Measurements from ENCODE around the gene KDM5B. TPM values are rescaled to one million over a fixed set of nuclear protein-coding genes. Genes with fewer than 3 reads are reported as not detected.

Gene KDM5B
- total RNA-seq (2021; ENCODE audit: unreplicated experiment) (44.6 TPM), Bru-seq, nascent RNA (percentile 88 among the genes with signal in this experiment), BruChase-seq, experiment 1, labeled RNA remaining after a 6-hour chase (percentile 73 among the genes with signal in this experiment), BruChase-seq, experiment 2, labeled RNA remaining after a 2-hour chase (percentile 85 among the genes with signal in this experiment)
- polyA plus RNA-seq (2012): 15.0 and 17.1 TPM in 2 replicates
- long read RNA-seq, full-length matches to known transcripts: 7 of 24 reads
- long read RNA-seq, partial matches to known transcripts: 15 of 24 reads
- long read RNA-seq, other reads (novel, unspliced or antisense): 2 of 24 reads

GRCh38 chr1:202807926-202808757, at the start of gene KDM5B:
KDM5B (minus strand) TSS chr1:202808421; CDS start chr1:202808305, 116 bp downstream.
- peak within 1 kb of the TSS; percentile 97 for H2AFZ ChIP-seq (ENCODE audit: low read depth, low read length, poor library complexity, severe bottlenecking)
- H3K27ac ChIP-seq (ENCODE audit: low read depth, low read length): peak within 1 kb of the TSS; percentile 75; the same call in 1 of the 2 replicates
- no peaks in the 10 kb centered on the region for H3K27me3 ChIP-seq (ENCODE audit: insufficient read depth, low read length)
- no peaks in the 10 kb centered on the region for H3K9me2 ChIP-seq (ENCODE audit: insufficient read depth)
- intact Hi-C loops (cut with micrococcal nuclease): no loop called here
- ChIA-PET POLR2A (interaction anchor here (0.6 to 1.4 kb wide), 6 partner anchors 12 to 53 kb away, joined by 3 read pairs; no protein-coding TSS in a partner anchor), RAD21 (ENCODE audit: low non-redundant PET in 1 of 2, low total read pairs in 2 of 2, uncharacterized antibody in 2 of 2, unreplicated experiment in 2 of 2) (no interaction called here), CTCF (no interaction called here)
- H3K79me2 ChIP-seq (ENCODE audit: insufficient read depth, low read length): peaks cover 31% of the 10 kb centered on the region
- peak within 1 kb of the TSS; percentile 91 for H3K4me2 ChIP-seq (ENCODE audit: low read length)
- H4K20me1 ChIP-seq (ENCODE audit: insufficient read depth): no peaks in the 10 kb centered on the region
- no peaks in the 10 kb centered on the region for H3K9me3 ChIP-seq (ENCODE audit: control insufficient read depth in 1 of 2, insufficient read depth in 1 of 2, low read depth in 1 of 2, low read length in 2 of 2)
- no TSS peak for BruUV-seq (replicated peaks)
- peaks cover 38 to 74% of the 10 kb centered on the region in 2 experiments for H3K4me1 ChIP-seq (ENCODE audit: control insufficient read depth in 1 of 2, insufficient read depth in 2 of 2, low read length in 2 of 2)
- peak within 1 kb of the TSS; percentile 71 for H3K9ac ChIP-seq (ENCODE audit: low read length)
- peak within 1 kb of the TSS; percentile 78 to 82 for H3K4me3 ChIP-seq (replicated peaks in 1 of 2; ENCODE audit: low read depth in 1 of 2, low read length in 2 of 2)
- no peaks in the 10 kb centered on the region for H3K36me3 ChIP-seq (ENCODE audit: control insufficient read depth in 1 of 2, insufficient read depth in 2 of 2, low read length in 2 of 2)
- DNase-seq (ENCODE audit: low read depth, low spot score) (peak; percentile 40), ATAC-seq (peak; percentile 33)
- TF ChIP-seq ZFX (IDR thresholded peaks at IDR 0.05) (peak; percentile 18; the same call in 1 of the 2 replicates), POLR2A (IDR thresholded peaks at IDR 0.05; ENCODE audit: borderline replicate concordance, extremely low read depth, insufficient read depth, insufficient read length) (peak; percentile 59), POLR2AphosphoS5 (IDR thresholded peaks at IDR 0.05; ENCODE audit: low read depth, low read length) (peak; percentile 94), ZBTB33 (IDR thresholded peaks at IDR 0.05; ENCODE audit: extremely low read depth, insufficient replicate concordance, low read length) (no peak), CBX3 (IDR thresholded peaks at IDR 0.05; ENCODE audit: low read depth) (no peak), REST (IDR thresholded peaks at IDR 0.05; ENCODE audit: low read depth) (no peak), ELF1 (IDR thresholded peaks at IDR 0.05; ENCODE audit: borderline replicate concordance, low read depth) (no peak), MAX (IDR thresholded peaks at IDR 0.05) (peak; percentile 87), CEBPB (IDR thresholded peaks at IDR 0.05; ENCODE audit: low read depth) (no peak), FOSL1 (IDR thresholded peaks at IDR 0.05; ENCODE audit: low read depth) (no peak), EZH2 (IDR thresholded peaks at IDR 0.05) (no peak), TCF7L2 (IDR thresholded peaks at IDR 0.05; ENCODE audit: borderline replicate concordance, extremely low read depth, insufficient read depth, insufficient read length) (peak; percentile 43), RAD21 (IDR thresholded peaks at IDR 0.05; ENCODE audit: low read depth) (no peak), JUND (IDR thresholded peaks at IDR 0.05) (peak; percentile 28; the same call in 1 of the 2 replicates), ZNF274 (IDR thresholded peaks at IDR 0.05; ENCODE audit: low read depth, low read length) (no peak), ATF3 (IDR thresholded peaks at IDR 0.05) (no peak), SIN3A (IDR thresholded peaks at IDR 0.05; ENCODE audit: low read depth) (peak; percentile 96), YY1 (IDR thresholded peaks at IDR 0.05; ENCODE audit: extremely low read depth, insufficient replicate concordance, low read depth, low read length) (no peak)

Data from HCT116 (cell line).